GF-D8 (cell line): Measurements from ENCODE around the gene HSPB2.

Experiments used
- DNase-seq: peaks from one replicate; lab custom pipeline; 2025; lab: John Stamatoyannopoulos, UW

Gene HSPB2

GRCh38 chr11:111938687-111939160 is 26.2 kb downstream of the HSPB2 start:
- DNase-seq: peak; percentile 78

- DNase-seq: no peak
These were observed 27.5 kb downstream of the HSPB2 start for GRCh38 chr11:111939836-111940604.

GRCh38 chr11:111941963-111942362 is 29.4 kb downstream of the HSPB2 start:
- no peak for DNase-seq

- DNase-seq: no peak
These were observed 30.3 kb downstream of the HSPB2 start for GRCh38 chr11:111942829-111943228.

GRCh38 chr11:111944139-111944538 is 31.6 kb downstream of the HSPB2 start:
- DNase-seq: no peak

GRCh38 chr11:111944651-111945051 is 32.1 kb downstream of the HSPB2 start:
- no peak for DNase-seq

- no peak for DNase-seq
These were observed 32.7 kb downstream of the HSPB2 start for GRCh38 chr11:111945198-111945597.

GRCh38 chr11:111946499-111946898 is 34.0 kb downstream of the HSPB2 start:
- no peak for DNase-seq

GRCh38 chr11:111947143-111947542 is 34.6 kb downstream of the HSPB2 start:
- DNase-seq: no peak

- DNase-seq: no peak
These were observed 37.2 kb downstream of the HSPB2 start for GRCh38 chr11:111949519-111950426.

- DNase-seq: no peak
These were observed 39.0 kb downstream of the HSPB2 start for GRCh38 chr11:111951565-111951964.

GRCh38 chr11:111954154-111954553 is 41.6 kb downstream of the HSPB2 start:
- DNase-seq: no peak

- DNase-seq: no peak
These were observed 45.3 kb downstream of the HSPB2 start for GRCh38 chr11:111957663-111958444.

GRCh38 chr11:111960916-111961315 is 48.4 kb downstream of the HSPB2 start:
- no peak for DNase-seq

GRCh38 chr11:111961389-111962300 is 49.1 kb downstream of the HSPB2 start:
- DNase-seq: no peak
